ENCODE data around the gene DENND4B. TPM values are rescaled to one million over a fixed set of nuclear protein-coding genes. Genes with fewer than 3 reads are reported as not detected.
"Not testable (repeated sequence)": the region's sequence is repeated elsewhere in the genome, so short reads cannot be mapped to it uniquely, and the experiment has no call there.

Gene DENND4B
- total RNA-seq, 1 donor: 27.6 TPM

DNA sequence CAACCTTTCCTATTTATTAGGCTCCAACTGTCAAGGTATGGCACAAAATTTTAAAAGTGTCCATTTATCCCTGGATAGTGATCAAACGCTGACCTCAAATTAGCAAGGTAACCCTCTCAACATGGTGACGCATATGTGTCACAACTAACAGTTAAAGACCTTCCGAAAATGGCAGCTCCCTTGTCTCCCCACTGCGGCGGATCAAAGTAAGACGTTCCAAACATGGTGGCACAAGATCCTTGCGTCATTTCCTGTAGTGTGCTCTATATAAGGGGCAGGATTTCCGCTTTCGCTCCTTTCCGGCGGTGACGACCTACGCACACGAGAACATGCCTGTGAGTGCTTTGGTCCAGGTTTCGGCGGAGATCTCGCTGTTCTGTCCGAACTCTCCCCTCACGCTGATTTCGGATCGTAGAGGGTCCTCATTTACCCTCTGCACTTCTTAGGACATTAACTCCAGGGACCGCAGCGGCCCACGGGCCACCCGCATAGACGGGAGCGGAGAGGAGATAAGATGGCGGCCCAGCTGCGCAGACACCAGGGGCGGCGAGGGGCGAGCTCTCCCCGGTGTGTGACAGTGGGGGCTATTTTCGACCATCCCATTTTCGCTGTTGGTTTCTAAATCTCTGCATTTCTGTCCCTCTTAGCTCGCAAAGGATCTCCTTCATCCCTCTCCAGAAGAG is 44.1 kb upstream of the DENND4B start, which contains the start of gene RPS27:
Gene RPS27 (plus strand): TSS at position 295 of the 683 bp plus-strand sequence. CDS start 35 bp downstream, at position 330.
- TF ChIP-seq, protein P1, sequence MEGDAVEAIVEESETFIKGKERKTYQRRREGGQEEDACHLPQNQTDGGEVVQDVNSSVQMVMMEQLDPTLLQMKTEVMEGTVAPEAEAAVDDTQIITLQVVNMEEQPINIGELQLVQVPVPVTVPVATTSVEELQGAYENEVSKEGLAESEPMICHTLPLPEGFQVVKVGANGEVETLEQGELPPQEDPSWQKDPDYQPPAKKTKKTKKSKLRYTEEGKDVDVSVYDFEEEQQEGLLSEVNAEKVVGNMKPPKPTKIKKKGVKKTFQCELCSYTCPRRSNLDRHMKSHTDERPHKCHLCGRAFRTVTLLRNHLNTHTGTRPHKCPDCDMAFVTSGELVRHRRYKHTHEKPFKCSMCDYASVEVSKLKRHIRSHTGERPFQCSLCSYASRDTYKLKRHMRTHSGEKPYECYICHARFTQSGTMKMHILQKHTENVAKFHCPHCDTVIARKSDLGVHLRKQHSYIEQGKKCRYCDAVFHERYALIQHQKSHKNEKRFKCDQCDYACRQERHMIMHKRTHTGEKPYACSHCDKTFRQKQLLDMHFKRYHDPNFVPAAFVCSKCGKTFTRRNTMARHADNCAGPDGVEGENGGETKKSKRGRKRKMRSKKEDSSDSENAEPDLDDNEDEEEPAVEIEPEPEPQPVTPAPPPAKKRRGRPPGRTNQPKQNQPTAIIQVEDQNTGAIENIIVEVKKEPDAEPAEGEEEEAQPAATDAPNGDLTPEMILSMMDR (IDR thresholded peaks at IDR 0.05; ENCODE audit: insufficient read depth, low read depth, low read length): no peak
- DNase-seq (ENCODE audit: low read depth): peak; percentile 98
- peak within 1 kb of the TSS; percentile 90 for H3K4me3 ChIP-seq (ENCODE audit: low read depth, low read length)

DNA sequence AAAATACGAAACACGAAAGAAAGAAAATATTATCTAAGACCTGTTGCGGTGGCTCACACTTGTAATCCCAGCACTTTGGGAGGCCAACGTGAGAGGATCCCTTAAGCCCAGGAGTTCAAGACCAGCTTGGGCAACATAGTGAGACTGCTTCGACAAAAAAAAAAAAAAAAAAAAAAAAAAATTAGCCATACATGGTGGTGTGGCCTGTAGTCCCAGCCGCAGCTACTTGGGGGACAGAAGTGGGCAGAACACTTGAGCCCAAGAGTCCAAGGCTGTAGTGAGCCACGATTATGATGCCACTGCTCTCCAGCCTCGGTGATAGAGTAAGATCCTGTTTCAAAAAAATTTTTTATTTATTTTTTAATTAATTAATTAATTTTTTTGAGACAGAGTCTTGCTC is 41.1 kb upstream of the DENND4B start:
- no peak for DNase-seq (ENCODE audit: low read depth)
- TF ChIP-seq, protein P1 (IDR thresholded peaks at IDR 0.05; ENCODE audit: insufficient read depth, low read depth, low read length): no peak
- no peak overlapping the region for H3K4me3 ChIP-seq (ENCODE audit: low read depth, low read length)

DNA sequence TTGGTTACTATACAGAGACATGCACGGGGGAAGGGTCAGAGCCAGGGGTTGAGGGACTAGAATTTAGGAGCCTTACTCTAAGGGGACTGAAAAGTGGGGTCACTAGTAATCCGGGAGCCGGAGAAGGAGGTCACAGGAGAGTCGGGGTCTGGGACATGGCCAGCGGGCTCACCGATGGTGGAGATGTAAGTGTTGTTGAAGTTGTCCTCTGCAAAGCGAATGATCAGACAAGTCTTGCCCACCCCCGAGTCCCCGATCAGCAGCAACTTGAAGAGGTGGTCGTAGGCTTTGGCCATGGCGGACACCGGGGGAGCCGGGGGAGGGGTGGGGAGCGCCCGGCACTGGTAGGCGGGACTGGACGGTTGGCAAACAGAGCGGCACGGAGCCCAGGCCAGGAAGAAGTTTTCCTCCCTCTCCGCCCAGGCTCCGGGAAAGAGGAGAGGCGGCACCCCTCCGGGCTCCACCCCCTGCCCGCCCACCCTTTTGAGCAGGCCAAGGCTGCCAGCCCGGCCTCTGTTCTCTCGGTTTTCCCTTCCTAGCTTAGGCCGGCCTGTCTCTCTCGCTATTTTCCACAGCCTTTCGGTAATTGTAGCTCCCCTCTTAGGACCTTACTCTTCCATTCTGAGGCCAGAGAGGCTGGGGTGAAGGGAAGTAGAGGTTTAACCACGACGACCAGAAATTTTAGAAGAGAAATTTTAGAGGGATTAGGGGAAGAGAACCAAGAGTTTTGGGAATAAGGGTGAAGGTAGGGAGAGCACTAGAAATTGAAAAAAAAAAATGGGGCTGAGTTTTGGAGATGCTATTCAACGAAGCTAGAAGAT is 39.6 kb upstream of the DENND4B start, which contains the start of gene RAB13:
Gene RAB13 (minus strand): TSS at position 399 of the 821 bp plus-strand sequence. CDS start 103 bp downstream, at position 296.
- TF ChIP-seq, protein P1 (IDR thresholded peaks at IDR 0.05; ENCODE audit: insufficient read depth, low read depth, low read length): no peak
- peak within 1 kb of the TSS; percentile 97 for H3K4me3 ChIP-seq (ENCODE audit: low read depth, low read length)
- peak; percentile 85 for DNase-seq (ENCODE audit: low read depth)

DNA sequence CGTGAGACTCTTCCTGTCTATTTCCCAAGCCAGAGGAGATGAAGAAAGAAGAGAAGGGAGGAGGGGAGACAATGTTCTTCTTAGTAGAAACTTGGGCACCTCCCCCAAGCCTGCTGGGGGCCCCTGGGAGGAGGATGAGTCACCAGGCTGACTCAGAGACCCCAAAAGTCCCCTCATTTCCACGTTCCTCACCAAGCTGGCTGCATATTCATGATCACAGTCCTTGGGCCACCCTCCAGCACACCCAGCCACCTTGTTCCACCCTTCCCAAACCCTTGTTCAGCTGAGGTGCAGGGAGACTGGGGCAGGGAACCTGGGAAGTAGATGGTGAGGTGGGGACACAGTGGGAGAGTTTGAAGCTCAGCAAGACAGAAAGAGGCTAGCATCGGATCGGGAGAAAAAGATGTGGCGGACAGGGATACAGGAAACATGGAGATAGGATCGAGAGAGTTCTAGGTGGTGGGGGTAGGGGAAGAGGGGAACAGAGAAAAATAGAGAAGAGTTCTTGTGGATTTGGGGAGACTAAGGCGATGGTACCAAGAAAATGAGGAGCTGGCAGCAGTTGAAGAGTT is 38.9 kb upstream of the DENND4B start:
- H3K4me3 ChIP-seq (ENCODE audit: low read depth, low read length): peak overlapping the region; percentile 97
- peak; percentile 72 for DNase-seq (ENCODE audit: low read depth)
- TF ChIP-seq, protein P1 (IDR thresholded peaks at IDR 0.05; ENCODE audit: insufficient read depth, low read depth, low read length): no peak

DNA sequence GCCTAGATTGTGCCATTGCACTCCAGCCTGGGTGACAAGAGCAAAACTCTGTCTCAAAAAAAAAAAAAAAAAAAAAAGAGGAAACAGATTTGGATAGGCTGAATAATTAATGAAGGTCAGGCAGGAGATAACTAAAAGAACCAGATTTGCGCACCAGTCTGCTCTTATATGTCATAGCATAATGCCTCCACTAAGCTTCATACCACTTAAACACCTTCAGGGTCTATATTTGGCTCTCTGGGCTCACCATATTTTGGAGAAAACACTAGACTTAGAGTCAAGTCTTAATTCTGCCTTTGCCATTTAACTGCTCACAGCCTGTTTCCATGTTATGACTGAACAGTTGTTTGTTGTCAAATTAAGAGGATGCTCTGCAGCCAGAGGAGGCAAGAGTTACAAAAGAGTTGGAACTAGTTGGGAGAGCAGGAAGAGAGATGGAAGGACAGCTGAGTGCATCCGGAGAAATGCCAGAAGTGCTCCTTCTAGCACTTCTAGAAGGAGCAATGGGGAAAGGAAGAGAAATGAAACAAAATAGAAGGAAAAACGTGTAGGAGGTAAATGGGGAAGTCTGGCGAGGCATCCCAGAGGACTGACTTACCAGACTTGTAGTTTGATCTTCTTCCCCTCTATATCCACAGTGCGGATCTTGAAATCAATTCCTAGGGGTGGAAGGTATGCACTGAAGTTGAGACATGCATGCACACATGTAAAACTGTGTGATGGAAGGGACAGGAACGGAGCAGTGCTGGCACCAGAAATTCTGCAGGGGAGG is 37.8 kb upstream of the DENND4B start:
- TF ChIP-seq, protein P1 (IDR thresholded peaks at IDR 0.05; ENCODE audit: insufficient read depth, low read depth, low read length): no peak
- peak overlapping the region; percentile 97 for H3K4me3 ChIP-seq (ENCODE audit: low read depth, low read length)
- peak; percentile 39 for DNase-seq (ENCODE audit: low read depth)

DNA sequence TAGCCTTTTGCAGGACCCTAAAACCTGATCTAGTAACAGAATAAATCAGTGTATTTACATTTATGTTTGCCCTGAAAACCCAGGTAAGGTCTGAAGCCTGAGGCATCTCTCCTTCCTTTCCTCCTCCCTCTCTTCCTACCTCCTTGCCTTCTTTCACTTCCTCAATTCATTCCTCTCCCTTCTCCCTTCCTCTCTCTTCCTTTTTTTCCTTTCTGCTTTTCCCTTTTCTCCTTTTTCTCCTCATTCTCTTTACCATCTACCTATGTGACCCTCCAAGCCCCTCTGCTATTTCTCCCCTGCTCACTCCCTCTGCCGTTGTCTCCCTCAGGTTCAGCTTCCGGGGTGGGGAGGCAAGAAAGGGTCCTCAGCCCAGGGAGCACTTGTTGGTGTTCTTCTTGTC is 35.2 kb upstream of the DENND4B start:
- H3K4me3 ChIP-seq (ENCODE audit: low read depth, low read length); DNase-seq (ENCODE audit: low read depth): not testable (repeated sequence)

DNA sequence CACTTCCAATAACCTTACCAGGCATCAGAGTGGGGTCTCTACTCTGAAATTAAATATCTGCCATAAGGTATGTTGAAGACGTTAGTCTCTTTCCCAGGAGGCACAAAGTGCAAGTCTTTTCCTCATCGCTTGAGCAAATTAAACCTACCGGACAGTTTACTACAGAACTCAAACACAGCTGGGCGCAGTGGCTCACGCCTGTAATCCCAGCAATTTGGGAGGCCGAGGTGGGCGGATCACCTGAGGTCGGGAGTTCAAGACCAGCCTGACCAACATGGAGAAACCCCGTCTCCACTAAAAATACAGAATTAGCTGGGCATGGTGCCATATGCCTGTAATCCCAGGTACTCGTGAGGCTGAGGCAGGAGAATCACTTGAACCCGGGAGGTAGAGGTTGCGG is 32.6 kb upstream of the DENND4B start:
- not testable (repeated sequence) for DNase-seq (ENCODE audit: low read depth); H3K4me3 ChIP-seq (ENCODE audit: low read depth, low read length)

All from fibroblast of villous mesenchyme (primary cell).